ENCODE data around the gene CALCB.

Gene CALCB

GRCh38 chr11:15119352-15119751 is 46.0 kb downstream of the CALCB start:
- DNase-seq = no peak

- no peak for DNase-seq
Observed at GRCh38 chr11:15119826-15120225, 46.4 kb downstream of the CALCB start.

- DNase-seq = no peak
Observed at GRCh38 chr11:15123849-15124248, 50.5 kb downstream of the CALCB start.

- DNase-seq = no peak
Observed at GRCh38 chr11:15124528-15124927, 51.1 kb downstream of the CALCB start.

- no peak for DNase-seq
Observed at GRCh38 chr11:15127341-15127740, 53.9 kb downstream of the CALCB start.

All from DMS79 (cell line).